NCI-H2196 (cell line): ENCODE results near the gene MTHFD2L.
A peak's percentile ranks its signal among the peaks of the same experiment; 100 is the strongest.
"Not testable (repeated sequence)": the region's sequence is repeated elsewhere in the genome, so short reads cannot be mapped to it uniquely, and the experiment has no call there.

Experiments
- DNase-seq: peaks from one replicate; lab custom pipeline; 2025; ENCODE audit not compliant: unreplicated experiment; lab: John Stamatoyannopoulos, UW

MTHFD2L gene

DNA sequence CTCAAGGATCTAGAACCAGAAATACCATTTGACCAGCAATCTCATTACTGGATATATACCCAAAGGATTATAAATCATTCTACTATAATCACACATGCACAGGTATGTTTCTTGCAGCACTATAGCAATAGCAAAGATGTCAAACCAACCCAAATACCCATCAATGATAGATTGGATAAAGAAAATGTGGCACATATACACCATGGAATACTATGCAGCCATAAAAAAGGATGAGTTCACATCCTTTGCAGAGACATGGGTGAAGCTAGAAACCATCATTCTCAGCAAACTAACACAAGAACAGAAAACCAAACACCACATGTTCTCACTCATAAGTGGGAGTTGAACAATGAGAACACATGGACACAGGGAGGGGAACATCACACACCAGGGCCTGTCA lies 25.7 kb upstream of the MTHFD2L start:
- not testable (repeated sequence) for DNase-seq

DNA sequence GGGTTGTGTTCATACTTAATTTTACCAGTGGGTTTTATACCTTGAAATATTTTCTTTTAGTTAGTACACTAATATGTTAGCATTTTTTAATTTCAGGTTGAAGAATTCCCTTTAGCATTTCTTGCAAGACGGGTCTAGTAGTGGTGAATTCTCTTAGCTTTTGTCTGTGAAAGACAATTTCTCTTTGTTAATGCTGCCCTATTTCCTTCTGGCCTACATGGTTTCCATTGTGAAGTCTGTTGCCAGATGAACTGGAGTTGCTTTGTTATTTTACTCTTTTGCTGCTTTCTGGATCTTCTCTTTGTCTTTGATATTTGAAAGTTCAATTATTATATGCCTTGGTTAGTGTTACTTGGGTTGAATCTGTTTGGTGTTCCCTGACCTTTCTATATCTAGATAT lies 25.0 kb upstream of the MTHFD2L start:
- no peak for DNase-seq

DNA sequence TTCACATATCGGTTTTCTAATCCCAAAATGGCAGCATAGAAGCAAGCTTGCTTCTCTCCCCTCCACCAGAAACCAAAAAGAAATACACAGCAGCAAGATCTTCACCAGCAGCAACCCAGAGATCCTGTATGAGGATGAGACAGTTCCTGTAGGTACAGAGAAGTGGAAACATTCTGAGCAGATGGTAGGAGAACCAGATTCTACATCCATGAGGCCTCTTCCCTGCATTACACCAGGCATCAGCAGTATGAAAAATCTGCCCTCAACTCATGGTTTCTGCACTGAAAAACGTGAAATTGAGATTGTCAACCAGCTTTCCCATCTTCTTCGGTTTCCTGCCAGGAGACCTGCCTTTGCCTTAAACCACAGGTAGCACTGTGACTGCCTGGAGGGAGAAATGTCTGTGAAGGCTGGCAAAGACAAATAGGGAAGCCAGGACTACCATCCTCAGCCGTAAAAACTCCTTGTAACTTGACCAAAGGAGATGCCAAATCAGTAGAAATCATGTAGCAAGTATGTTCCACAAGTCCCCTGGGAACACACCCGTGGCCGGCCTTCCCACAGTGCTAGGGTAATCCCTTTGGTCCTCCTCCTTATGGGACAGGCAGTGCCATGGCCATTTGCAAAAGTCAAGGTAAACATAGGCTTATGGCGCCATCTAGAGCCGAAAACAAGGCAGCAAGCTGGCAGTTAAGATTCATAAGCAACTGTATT lies 24.0 kb upstream of the MTHFD2L start:
- DNase-seq: peak; percentile 31

DNA sequence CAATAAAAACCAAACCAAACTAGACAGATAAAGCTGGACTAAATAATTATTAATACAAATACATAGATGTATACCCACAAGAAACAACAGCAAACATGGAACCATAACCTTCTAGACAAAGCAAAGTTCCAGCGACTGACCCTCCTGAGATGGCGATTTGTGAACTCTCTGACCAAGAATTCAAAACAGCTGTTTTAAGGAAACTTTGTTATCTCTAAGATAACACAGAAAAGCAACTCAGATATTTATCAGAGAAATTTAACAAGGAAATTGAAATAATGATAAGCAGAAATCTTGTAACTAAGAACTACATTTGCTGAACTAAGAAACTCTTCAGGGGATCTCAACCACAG lies 23.4 kb upstream of the MTHFD2L start:
- no peak for DNase-seq

DNA sequence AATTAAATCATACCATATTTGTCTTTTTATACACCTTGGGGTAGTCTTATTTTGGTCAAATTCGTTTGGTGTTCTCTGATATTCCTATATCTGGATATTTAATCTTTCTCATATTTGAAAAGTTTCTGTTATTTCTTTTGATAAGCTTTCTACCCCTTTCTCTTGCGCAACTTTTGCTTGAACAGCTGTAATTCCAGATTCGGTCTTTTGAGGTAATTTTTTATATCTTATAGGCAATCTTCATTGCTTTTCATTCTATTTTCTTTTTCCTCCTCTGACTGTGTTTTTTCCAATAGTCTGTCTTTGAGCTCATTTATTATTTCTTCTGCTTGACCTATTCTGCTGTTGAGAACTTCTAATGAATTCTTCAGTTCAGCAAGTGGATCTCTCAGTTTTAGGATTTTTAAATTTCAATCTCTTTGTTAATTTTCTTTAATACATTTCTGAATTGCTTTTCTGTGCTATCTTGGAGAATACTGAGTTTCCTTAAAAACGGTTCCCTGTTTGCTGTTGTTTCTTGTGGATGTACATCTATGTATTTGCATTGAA lies 11.3 kb upstream of the MTHFD2L start:
- no peak for DNase-seq

DNA sequence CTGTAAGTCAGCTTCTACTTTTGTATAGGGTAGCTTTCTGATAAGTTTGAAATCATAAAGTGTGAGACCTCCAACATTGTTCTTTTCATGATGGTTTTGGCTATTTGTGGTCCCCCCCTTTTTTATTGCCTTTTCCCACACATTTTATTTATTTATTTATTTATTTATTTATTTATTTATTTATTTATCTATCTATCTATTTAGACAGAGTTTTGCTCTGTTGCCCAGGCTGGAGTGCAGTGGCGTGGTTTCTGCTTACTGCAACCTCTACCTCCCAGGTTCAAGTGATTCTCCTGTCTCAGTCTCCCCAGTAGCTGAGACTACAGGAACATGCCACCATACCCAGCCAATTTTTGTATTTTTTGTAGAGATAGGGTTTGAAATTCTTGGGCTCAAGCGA lies 9.7 kb upstream of the MTHFD2L start:
- DNase-seq: no peak

DNA sequence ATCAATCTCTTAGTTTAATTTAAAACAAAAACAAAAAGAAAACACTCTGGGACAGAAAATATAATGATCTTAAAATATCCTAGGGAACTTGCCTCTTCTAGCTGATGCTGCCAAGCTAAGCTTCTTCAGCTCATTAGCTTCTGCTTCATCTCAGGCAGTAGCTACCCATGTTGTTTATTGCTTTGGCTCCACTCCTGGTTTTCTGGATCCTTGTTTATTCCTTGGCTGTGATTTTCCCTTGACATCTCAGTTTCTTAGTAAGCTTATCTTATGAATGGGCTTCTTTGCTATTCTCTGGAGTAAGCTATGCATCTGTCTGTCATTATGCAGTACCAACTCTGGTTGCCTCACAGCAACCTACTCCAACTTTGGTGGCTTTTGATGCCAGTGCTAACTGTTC lies 5.1 kb upstream of the MTHFD2L start:
- DNase-seq: no peak

DNA sequence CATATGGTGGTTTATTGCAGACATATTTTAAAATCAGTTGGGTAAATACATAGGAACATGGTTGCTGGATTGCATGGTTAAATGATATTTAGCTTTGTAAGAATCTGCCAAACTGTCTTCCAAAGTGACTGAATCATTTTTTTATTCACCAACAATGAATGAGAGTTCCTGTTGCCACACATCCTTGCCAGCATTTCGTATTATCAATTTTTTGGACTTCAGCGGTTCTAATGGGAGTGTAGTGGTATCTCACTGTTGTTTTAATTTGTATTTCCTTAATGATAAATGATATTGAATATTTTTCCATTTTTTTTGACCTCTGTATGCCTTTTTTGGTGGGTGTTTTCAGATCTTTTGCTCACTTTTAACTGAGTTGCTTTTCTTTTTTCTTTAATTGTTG lies 1.4 kb upstream of the MTHFD2L start:
- DNase-seq: no peak

DNA sequence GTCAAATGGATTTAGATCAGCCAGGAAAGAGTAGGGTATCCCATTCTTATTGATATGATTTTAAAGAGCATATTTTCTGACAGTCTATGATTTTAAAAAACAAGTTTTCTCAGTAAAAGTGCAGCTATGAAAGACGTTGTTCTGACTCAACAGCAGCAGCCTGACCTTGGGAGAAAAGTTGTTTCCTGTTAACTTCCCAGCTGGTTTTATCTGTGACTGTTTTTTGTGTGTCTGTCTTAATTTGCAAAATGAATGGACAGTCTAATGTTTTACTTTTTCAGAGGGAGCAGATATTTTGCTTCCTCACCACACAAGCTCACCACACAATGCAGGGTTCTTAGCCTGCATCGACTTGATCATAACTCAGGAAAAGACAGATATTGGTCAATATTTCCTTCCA lies 764 bp upstream of the MTHFD2L start:
- no peak for DNase-seq

DNA sequence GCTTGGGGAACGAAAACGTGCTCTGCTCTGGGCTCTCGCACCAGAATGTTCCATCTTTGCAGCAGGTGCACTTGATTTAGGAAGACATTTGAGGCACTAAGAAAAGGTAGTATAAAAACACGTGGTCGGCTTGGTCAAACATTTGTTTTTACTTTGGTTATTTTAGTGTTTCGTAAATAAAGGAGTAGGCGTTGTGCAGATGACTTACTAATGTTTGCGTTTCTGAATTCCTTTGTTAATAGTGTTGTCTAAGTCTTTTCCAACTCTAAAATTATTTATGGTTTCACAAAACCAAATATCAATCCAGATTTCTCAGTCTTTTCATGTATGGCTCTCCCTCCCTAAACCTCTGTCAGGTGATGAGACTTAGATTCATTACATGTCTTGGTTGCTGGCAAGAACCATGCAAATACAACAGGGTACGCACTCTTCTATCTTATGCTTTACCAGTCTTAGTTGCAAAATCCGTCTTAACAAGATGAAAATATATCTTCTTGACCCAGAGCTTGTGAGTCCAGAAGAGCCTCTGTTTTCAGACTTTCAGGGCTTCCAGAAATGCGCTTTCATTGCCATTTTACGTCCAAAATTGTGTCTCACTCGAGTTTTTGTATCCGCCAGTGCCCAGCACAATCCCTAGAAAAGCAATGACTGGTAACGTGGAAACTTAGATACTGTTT lies 686 bp downstream of the MTHFD2L start:
- DNase-seq: no peak

DNA sequence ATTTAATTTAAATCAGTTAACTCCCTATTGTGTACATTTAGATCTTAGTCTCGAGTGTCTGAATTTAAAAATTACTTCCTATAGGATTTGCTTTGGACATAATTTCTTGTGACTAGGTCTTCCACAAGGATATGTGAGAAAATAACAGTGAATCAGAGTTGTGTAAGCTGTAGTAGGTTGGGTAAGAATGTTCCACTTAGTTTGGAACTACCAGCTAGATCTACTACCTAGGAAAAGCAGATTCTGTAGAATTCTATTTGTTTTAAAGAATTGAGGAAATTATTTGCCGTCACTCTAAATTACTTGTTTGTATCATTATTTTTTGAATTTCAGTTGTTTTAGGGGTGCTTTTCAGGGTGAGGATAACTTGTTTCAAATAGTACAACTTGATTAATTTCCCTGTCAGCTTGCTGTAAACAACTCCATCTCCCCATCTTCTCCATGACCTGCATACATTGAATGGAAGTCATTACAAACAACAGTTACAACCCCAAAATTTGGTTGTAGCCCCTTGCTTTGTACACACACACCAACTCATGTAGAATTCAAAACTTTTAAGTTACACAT lies 1.3 kb downstream of the MTHFD2L start:
- DNase-seq: no peak

DNA sequence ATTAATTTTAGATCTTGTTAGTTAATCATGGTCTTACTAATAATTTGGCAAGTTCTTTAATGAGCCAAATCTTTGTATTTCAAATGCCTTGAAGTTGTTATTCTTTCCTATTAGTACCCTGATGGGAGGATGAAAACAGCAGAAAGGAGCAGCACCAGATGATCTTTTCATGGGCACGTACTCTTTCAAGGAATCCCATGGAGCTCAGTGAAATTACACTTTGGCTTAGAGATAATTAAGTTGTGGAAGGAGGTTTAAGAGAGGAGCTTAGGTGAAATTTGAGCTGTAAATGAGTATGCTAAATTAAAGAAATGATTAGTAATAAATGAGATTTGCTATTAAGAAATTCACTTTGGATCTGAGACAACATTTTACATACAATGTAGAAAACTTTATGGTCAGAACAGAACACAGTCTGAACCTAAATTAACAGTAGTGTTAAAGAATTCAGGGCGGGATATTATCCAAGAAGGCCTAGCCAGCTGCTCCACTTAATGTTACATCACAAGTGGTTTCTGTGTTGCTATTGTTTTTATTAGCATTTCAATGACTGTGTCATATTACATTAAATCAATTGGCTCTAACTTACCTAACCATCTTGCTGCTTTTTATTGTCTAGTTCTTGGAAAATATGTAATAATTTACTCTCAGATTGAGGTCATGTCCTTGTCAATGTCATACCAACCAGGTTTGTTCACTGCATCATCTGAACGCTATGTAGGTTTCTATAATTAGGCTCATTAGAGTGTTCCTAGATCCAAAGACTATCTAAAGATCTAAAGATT lies 3.9 kb downstream of the MTHFD2L start:
- DNase-seq: no peak

DNA sequence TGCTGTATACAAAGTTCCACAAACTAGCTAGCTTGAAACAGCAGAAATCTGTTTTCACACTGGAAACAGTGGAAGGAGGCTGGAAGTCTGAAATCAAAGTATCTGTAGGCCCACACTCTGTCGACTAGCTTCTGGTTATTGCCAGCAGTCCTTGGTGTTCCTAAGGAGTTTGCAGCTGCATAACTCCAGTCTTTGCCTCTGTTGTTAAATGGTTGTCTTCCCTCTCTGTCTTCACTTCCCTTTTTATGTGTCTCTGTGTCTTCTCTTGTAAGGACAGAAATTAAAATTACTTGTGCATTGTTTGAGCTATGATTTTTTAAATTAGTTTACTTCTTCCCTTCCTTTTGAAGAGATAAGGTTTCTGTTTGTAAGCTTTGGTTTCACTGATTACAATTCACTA lies 8.2 kb downstream of the MTHFD2L start:
- no peak for DNase-seq

DNA sequence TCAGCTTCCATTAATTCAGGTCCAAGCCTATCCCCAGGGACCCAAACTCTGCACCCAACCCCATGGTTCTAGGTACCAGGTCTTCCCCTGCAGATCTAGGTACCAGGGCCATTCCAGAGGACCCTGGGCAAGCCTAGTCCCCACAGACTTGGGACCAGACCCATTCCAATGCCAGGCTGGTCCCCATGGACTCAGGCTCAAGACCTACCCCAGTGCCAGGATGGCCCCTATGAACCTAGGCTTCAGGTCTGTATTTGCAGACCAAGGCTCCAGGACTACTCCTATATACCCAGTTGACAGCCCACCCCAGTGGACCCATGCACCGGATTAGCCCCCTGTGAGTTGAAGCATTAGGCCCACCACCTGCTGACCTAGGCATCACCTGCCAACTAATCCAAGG lies 8.9 kb downstream of the MTHFD2L start:
- no peak for DNase-seq

DNA sequence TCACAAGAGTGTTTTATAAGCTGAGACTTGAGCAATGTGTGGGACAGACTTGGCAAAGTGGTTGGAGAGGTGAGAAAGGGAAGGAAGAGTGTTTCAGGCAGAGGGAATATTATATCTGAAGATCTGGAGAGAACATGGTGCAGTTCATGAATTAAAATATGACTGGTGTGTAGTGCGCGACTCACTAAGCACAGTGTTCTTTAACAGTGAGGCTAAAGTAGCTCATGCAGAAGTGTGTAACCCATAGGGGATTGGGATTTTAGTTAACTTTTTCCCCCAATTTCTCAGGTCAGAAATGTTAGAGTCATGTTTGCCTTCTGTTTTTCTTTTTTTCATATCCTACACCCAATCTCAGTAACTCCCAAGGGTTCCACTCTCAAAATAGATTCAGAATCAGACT lies 9.7 kb downstream of the MTHFD2L start:
- DNase-seq: no peak

DNA sequence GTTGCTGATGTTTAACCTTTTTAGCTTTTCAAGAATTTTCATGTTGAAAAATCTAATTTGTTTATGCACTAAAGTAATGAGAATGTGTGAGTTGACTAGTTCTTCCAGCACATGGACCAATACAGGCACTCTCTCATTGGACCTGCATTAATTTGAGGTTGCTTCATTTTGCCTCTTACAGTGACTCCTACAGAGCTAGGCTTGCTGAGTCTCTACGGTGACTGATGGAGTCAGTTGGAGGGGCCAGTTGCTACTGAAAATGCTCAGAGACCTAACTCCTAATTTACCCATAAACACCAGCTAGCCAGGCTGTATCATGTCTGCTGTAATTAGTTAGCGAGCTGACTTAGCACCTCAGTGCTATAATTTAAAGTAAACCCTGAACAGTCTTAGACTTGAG lies 10.9 kb downstream of the MTHFD2L start:
- DNase-seq: no peak

DNA sequence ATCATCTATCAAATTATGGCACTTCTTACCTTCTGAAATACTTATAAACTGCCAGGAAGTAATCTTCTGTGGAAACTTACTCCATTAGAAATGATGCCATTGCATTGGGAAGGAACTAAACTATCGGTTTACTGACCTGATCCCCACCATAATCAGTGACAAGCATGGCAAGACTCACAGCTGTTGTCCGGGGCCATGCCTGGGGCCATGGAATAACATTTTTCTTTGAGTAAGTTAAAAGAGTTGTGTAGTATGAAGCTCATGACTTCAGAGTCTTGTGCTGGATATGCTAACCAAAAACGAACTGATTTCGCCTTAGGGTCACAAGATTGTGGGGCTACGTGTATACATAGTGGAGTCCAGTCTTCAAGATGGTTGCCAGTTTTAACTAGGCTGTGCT lies 15.4 kb downstream of the MTHFD2L start:
- no peak for DNase-seq

DNA sequence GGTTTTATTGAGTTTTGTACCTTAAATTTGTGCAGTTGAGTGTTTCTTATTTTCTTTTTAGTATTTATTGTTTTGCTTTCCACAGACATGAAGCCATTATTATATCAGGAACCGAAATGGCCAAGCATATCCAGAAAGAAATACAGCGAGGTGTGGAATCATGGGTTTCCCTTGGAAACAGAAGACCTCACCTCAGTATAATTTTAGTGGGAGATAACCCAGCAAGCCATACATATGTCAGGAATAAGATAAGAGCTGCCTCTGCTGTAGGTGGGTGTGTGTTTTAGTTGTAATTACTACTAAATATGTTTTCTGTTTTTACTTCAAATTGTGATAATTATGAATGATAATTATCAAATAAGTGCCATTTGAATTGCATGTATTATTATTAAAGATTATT lies 16.5 kb downstream of the MTHFD2L start:
- no peak for DNase-seq

DNA sequence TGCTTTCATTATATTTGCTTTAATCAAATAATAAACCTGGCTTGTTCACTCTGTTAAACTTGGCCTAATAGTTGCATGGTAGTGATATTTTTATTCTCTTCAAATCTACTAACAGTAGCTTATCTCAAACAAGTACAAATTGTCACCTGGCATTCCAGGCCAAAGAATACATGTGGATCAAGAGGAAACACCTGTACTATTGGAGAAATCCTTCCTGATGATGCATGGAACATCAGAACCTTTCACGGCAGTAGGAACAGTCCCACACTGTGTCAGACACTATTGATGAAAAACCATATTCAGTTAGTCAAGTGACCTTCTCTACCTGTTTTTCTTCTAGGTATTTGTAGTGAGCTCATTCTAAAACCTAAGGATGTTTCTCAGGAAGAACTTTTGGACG lies 17.0 kb downstream of the MTHFD2L start:
- DNase-seq: no peak

DNA sequence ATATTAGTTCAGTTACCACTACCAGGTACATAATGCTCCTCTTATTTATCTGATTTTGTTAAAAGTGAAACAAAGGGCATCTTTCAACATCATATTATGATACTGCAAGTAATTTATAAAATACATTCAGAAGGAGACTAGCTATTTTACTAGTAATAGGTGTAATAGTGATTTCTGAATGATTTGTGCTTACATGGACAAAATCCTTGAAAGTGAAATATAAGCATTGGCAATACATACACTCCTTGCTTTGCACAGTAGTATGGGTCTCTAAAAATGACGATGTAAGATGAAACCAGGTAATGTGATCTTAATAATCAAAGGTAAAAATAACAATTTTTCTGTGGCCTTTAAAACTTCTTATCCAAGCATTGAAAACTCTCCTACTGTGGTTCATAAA lies 17.5 kb downstream of the MTHFD2L start:
- no peak for DNase-seq

DNA sequence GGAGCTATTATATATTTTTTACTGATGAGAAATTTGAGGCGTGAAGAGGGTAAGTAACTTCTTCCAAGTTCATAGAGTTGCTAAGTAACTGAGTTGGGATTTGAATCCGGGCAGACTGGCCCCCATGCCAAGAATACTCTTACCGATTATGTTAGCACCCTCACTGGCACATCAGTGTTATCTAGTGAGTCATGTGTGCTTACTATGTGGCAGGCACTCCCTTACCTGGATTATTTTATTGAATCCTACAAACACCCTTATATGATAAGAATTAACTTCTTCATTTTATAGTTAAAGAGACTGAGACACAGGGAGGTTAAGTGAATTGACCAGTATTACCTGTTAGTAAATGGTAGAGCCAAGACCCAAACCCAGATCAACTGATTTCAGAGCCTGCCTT lies 20.9 kb downstream of the MTHFD2L start:
- DNase-seq: no peak

DNA sequence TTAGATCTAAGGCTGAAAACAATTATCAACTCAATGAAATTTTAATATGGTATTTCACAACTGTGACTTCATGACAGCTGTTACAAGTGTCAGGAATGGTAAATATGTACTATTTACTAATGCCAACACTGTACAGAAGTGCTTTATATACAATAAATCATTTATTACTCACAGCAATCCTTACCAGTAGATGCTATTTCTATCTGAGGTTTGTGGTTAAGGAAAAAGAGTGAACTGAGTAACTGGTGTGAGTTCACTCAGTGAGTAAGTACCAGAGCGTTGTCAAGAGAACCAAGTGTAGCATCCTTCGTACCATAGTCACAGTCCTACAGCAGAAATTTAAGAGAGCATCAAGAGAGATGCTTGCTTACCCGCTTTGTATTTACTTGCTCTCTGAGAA lies 23.3 kb downstream of the MTHFD2L start:
- no peak for DNase-seq
